PC-3 (cell line): ENCODE measurements around the gene TMEM181. TPM values are rescaled to one million over a fixed set of nuclear protein-coding genes. Genes with fewer than 3 reads are reported as not detected.
A peak's percentile ranks its signal among the peaks of the same experiment; 100 is the strongest.

Source experiments
- ATAC-seq: fragments of 200-7000 bp; cut with Tn5 transposase; 2 replicates; pipeline ENCODE4 v1.9.1; 2020; ENCODE audit warnings: mild to moderate bottlenecking, moderate library complexity
- Bru-seq: library from RNA; stranded (reverse); fragments of 400-500 nt; gene quantifications from one replicate; lab custom pipeline; 2021; lab: Mats Ljungman, UMichigan
- BruChase-seq, 2 experiments: library from RNA; stranded (reverse); fragments of 400-500 nt; gene quantifications; one replicate each; lab custom pipeline; 2021; lab: Mats Ljungman, UMichigan
- BruUV-seq: library from RNA; stranded (reverse); fragments of 400-500 nt; replicated peaks from 2 replicates; lab custom pipeline; 2021; lab: Mats Ljungman, UMichigan
- CTCF ChIA-PET: fragments of 300-600 bp; sonication (Branson Sonifier 250); formaldehyde crosslinking; loops from one replicate; lab custom pipeline; 2022; ENCODE audit warnings: antibody characterized with exemption; lab: Charles Lee
- POLR2A ChIA-PET: fragments of 300-600 bp; sonication (Branson Sonifier 250); formaldehyde crosslinking; loops from one replicate; lab custom pipeline; 2022; ENCODE audit warnings: antibody characterized with exemption; ENCODE audit not compliant: unreplicated experiment; lab: Charles Lee
- DNase-seq: peaks from one replicate; pipeline ENCODE4 v3.0.0-alpha.2; 2015
- H2AFZ ChIP-seq: fragments of 300-600 bp; sonication (generic); 2 replicates; pipeline ENCODE4 v1.6.0; 2016; ENCODE audit warnings: antibody characterized with exemption, low read length
- H3F3A ChIP-seq: fragments of 300-600 bp; sonication (generic); one replicate; pipeline ENCODE4 v1.6.0; 2017; ENCODE audit warnings: antibody characterized with exemption, low read length, control low read depth, mild to moderate bottlenecking; ENCODE audit not compliant: unreplicated experiment
- H3K27ac ChIP-seq: fragments of 300-600 bp; sonication (generic); 2 replicates; pipeline ENCODE4 v1.5.1; 2016; ENCODE audit warnings: mild to moderate bottlenecking, low read length
- H3K27me3 ChIP-seq: fragments of 300-600 bp; sonication (generic); 2 replicates; pipeline ENCODE4 v1.6.1; 2016; ENCODE audit warnings: low read length, mixed read lengths
- H3K36me3 ChIP-seq: fragments of 300-600 bp; sonication (generic); 2 replicates; pipeline ENCODE4 v1.6.1; 2016; ENCODE audit warnings: low read depth, mixed run types, low read length, mixed read lengths
- H3K4me1 ChIP-seq: fragments of 300-600 bp; sonication (generic); 2 replicates; pipeline ENCODE4 v1.5.1; 2016; ENCODE audit warnings: low read length; ENCODE audit not compliant: insufficient read depth
- H3K4me2 ChIP-seq: fragments of 300-600 bp; sonication (generic); 2 replicates; pipeline ENCODE4 v1.6.0; 2016; ENCODE audit warnings: low read length
- H3K4me3 ChIP-seq: fragments of 300-600 bp; sonication (generic); 2 replicates; pipeline ENCODE4 v1.5.1; 2016; ENCODE audit warnings: mild to moderate bottlenecking, low read length, mixed read lengths
- H3K79me2 ChIP-seq: fragments of 300-600 bp; sonication (generic); 2 replicates; pipeline ENCODE4 v1.6.1; 2017; ENCODE audit warnings: low read length, mixed read lengths
- H3K9ac ChIP-seq: fragments of 300-600 bp; sonication (generic); 2 replicates; pipeline ENCODE4 v1.6.0; 2016; ENCODE audit warnings: mild to moderate bottlenecking, low read length
- H3K9me2 ChIP-seq: fragments of 300-600 bp; sonication (generic); replicated peaks from 2 replicates; pipeline ENCODE4 v1.6.1; 2016; ENCODE audit warnings: mixed run types, low read length, mixed read lengths
- H3K9me3 ChIP-seq: fragments of 300-600 bp; sonication (generic); 2 replicates; pipeline ENCODE4 v1.6.1; 2016; ENCODE audit warnings: low read length, mixed read lengths
- H4K20me1 ChIP-seq: fragments of 300-600 bp; sonication (generic); 2 replicates; pipeline ENCODE4 v1.6.1; 2016; ENCODE audit warnings: low read length, mixed read lengths
- CTCF ChIP-seq: fragments of 300-600 bp; sonication (generic); conservative IDR thresholded peaks from 2 replicates; pipeline ENCODE4 v1.5.1; 2017; ENCODE audit warnings: antibody characterized with exemption, low read depth, mild to moderate bottlenecking, low read length
- EZH2 ChIP-seq: fragments of 300-600 bp; sonication (generic); IDR thresholded peaks from one replicate; pipeline ENCODE4 v1.6.1; 2017; ENCODE audit warnings: antibody characterized with exemption, mild to moderate bottlenecking, low read length; ENCODE audit not compliant: unreplicated experiment
- EZH2phosphoT487 ChIP-seq: fragments of 300-600 bp; sonication (generic); IDR thresholded peaks from 2 replicates; pipeline ENCODE4 v1.6.1; 2018; ENCODE audit warnings: mild to moderate bottlenecking, antibody characterized with exemption, low read length, borderline replicate concordance
- intact Hi-C: fragments of 100-400 bp; cut with micrococcal nuclease; formaldehyde crosslinking; loops from 2 replicates; pipeline ENCODE4 v1.9.0; 2023
- long read RNA-seq: library from polyadenylated mRNA; unstranded; transcript quantifications from one replicate; pipeline ENCODE4 v2.0.0, GENCODE V29; 2021; ENCODE audit not compliant: unreplicated experiment
- total RNA-seq: library from RNA; depleted of rRNA; stranded (reverse); fragments of >200 nt; gene quantifications from 2 replicates; pipeline ENCODE4 v1.2.3, GENCODE V29; 2014; rRNA removed

The TMEM181 gene
- total RNA-seq = 10.4 and 13.7 TPM in 2 replicates
- Bru-seq, nascent RNA = percentile 73 among the genes with signal in this experiment
- percentile 87 among the genes with signal in this experiment for BruChase-seq, experiment 1, labeled RNA remaining after a 6-hour chase
- BruChase-seq, experiment 2, labeled RNA remaining after a 2-hour chase = percentile 84 among the genes with signal in this experiment
- long read RNA-seq, full-length matches to known transcripts = 1 of 70 reads
- long read RNA-seq, partial matches to known transcripts = 2 of 70 reads
- long read RNA-seq, other reads (novel, unspliced or antisense) = 67 of 70 reads

GRCh38 chr6:158559895-158560835 is at the start of gene TMEM181:
Gene TMEM181, plus strand, starts transcription at chr6:158560091. Its CDS starts 134 bp downstream, at chr6:158560225.
- Histone ChIP-seq H3K4me1 (peaks cover 33% of the 10 kb centered on the region), H3K9ac (peak within 1 kb of the TSS; percentile 88), H3K27ac (peak within 1 kb of the TSS; percentile 25; the same call in 1 of the 2 replicates), H3K4me2 (peak within 1 kb of the TSS; percentile 87), H3K9me3 (no peaks in the 10 kb centered on the region), H3K9me2 (no peaks in the 10 kb centered on the region), H3K4me3 (peak within 1 kb of the TSS; percentile 89), H3K36me3 (no peaks in the 10 kb centered on the region), H3K27me3 (no peaks in the 10 kb centered on the region), H2AFZ (peak within 1 kb of the TSS; percentile 94), H4K20me1 (peaks cover 14% of the 10 kb centered on the region; the same call in 1 of the 2 replicates), H3F3A (no peaks in the 10 kb centered on the region), H3K79me2 (peaks cover 51% of the 10 kb centered on the region)
- CTCF ChIA-PET = no interaction called here
- intact Hi-C loops = no loop called here
- DNase-seq = peak; percentile 82
- POLR2A ChIA-PET = no interaction called here
- TF ChIP-seq CTCF = no peak
- no peak for TF ChIP-seq EZH2phosphoT487
- TF ChIP-seq EZH2 = no peak
- peak; percentile 64 for ATAC-seq
- no TSS peak for BruUV-seq

GRCh38 chr6:158512809-158513208 is 47.1 kb upstream of the TMEM181 start:
- TF ChIP-seq CTCF = no peak
- no peak for TF ChIP-seq EZH2
- no peak for TF ChIP-seq EZH2phosphoT487
- H4K20me1 ChIP-seq = no peaks in the 10 kb centered on the region
- no peaks in the 10 kb centered on the region for H3K79me2 ChIP-seq
- H3K27ac ChIP-seq = no peak overlapping the region
- H3K9me2 ChIP-seq = no peaks in the 10 kb centered on the region
- H2AFZ ChIP-seq = no peak overlapping the region
- no peaks in the 10 kb centered on the region for H3K27me3 ChIP-seq
- no peaks in the 10 kb centered on the region for H3K36me3 ChIP-seq
- DNase-seq = no peak
- peak; percentile 31; the same call in 1 of the 2 replicates for ATAC-seq
- CTCF ChIA-PET = no interaction called here
- POLR2A ChIA-PET = no interaction called here
- H3K4me1 ChIP-seq = peaks cover 4% of the 10 kb centered on the region; the same call in 1 of the 2 replicates
- intact Hi-C loops = no loop called here
- BruUV-seq = no TSS peak
- H3K9me3 ChIP-seq = no peaks in the 10 kb centered on the region
- H3F3A ChIP-seq = no peaks in the 10 kb centered on the region
- no peak overlapping the region for H3K4me3 ChIP-seq
- H3K4me2 ChIP-seq = no peak overlapping the region
- H3K9ac ChIP-seq = no peak overlapping the region
